Adrenal gland (tissue), 5 donors: ENCODE data around the gene CNGA3.

Experiments
- CTCF ChIP-seq, 6 experiments: fragments of 450-650 bp in 4 of 6; fragments of 200-600 bp in 2 of 6; sonication (generic) in 1 of 6; IDR thresholded peaks; 1 replicate in 5 of 6; 2 replicates in 1 of 6; pipeline versions ENCODE4 v1.5.1 to v1.8.0; 2016 to 2021; ENCODE audit warnings: antibody characterized with exemption in 6 of 6, mild to moderate bottlenecking in 2 of 6, moderate library complexity in 1 of 6
- POLR2A ChIP-seq, 2 donors: fragments of 450-650 bp; IDR thresholded peaks; one replicate each; pipeline ENCODE4 v1.6.1; 2017; ENCODE audit warnings: antibody characterized with exemption in 2 of 2, mild to moderate bottlenecking in 2 of 2, moderate library complexity in 1 of 2
- donor health status: DM: no; HTN: no; CAD: no.

GRCh38 chr2:98317214-98317613 is 29.0 kb upstream of the CNGA3 start:
- TF ChIP-seq POLR2A (IDR thresholded peaks at IDR 0.05) (no peak), CTCF (IDR thresholded peaks at IDR 0.05) (no peak)
